ENCODE results near the gene AGPAT4.
"Not testable (repeated sequence)": the region's sequence is repeated elsewhere in the genome, so short reads cannot be mapped to it uniquely, and the experiment has no call there.

GRCh38 chr6:161315246-161315917 lies 41.5 kb upstream of the AGPAT4 start:
- TF ChIP-seq, protein P1, sequence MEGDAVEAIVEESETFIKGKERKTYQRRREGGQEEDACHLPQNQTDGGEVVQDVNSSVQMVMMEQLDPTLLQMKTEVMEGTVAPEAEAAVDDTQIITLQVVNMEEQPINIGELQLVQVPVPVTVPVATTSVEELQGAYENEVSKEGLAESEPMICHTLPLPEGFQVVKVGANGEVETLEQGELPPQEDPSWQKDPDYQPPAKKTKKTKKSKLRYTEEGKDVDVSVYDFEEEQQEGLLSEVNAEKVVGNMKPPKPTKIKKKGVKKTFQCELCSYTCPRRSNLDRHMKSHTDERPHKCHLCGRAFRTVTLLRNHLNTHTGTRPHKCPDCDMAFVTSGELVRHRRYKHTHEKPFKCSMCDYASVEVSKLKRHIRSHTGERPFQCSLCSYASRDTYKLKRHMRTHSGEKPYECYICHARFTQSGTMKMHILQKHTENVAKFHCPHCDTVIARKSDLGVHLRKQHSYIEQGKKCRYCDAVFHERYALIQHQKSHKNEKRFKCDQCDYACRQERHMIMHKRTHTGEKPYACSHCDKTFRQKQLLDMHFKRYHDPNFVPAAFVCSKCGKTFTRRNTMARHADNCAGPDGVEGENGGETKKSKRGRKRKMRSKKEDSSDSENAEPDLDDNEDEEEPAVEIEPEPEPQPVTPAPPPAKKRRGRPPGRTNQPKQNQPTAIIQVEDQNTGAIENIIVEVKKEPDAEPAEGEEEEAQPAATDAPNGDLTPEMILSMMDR (conservative IDR thresholded peaks at IDR 0.05; ENCODE audit: low read length) = not testable (repeated sequence)
- TF ChIP-seq EZH2phosphoT487 (IDR thresholded peaks at IDR 0.05; ENCODE audit: borderline replicate concordance, low read depth, low read length) = not testable (repeated sequence)
